ENCODE data around the gene NRXN2.
"Not testable (repeated sequence)": the region's sequence is repeated elsewhere in the genome, so short reads cannot be mapped to it uniquely, and the experiment has no call there.

NRXN2 gene

DNA sequence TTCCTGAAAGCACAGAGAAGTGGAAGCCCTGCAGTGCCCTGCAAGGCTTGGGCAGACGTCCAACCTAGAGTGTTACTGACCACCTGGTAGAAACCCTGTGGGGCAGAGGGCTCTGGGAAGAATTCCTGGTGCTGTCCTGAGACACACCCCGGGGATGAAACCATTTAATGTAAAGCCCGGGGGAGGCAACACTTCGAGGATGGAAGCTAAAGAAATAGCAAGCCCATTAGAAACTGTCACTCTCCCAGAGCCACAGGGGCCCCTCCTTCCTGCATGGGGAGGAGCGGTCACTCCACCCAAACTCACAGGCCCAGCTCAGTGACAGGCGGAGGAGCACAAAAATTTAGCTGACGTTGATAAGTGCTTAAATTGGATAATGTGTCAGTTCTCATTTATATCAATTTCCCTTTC is 57.6 kb downstream of the NRXN2 start:
- DNase-seq: no peak

DNA sequence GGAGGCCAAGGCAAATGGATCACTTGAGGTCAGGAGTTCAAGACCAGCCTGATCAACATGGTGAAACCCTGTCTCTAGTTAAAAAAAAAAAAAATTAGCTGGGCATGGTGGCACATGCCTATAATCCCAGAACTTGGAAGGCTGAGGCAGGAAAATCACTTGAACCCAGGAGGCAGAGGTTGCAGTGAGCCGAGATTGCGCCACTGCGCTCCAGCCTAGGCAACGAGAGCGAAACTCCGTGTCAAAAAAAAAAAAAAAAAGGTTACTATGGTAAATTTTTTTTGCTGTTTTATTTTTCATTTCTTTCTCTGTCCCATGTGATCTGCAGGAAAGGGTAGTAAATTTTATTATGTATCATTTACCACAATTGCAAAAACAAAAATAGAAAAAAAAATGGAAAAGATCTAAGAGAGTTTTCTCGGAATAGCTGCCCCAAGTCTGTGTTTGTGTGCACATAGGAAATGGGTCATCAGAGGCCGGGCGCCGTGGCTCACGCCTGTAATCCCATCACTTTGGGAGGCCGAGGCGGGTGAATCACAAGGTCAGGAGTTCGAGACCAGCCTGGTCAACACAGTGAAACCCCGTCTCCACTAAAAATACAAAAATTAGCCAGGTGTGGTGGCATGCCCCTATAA is 58.6 kb downstream of the NRXN2 start:
- not testable (repeated sequence) for DNase-seq

DNA sequence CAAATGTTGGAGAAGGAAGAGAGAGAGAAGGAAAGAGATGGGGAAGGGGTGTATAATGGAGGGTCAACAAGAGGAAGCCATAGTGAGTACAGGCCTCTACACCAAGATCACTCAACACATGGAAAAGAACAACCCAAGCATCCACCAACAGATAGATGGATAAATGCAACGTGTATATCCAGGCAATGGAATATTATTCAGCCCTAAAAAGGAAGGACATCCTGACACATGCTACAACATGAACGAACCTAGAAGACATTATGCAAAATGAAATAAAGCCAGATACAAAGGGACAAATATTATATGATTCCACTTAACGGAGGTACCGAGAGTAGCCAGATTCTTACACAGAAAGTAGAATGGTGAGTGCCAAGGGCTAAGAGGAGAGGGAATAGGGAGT is 59.3 kb downstream of the NRXN2 start:
- DNase-seq: no peak

DNA sequence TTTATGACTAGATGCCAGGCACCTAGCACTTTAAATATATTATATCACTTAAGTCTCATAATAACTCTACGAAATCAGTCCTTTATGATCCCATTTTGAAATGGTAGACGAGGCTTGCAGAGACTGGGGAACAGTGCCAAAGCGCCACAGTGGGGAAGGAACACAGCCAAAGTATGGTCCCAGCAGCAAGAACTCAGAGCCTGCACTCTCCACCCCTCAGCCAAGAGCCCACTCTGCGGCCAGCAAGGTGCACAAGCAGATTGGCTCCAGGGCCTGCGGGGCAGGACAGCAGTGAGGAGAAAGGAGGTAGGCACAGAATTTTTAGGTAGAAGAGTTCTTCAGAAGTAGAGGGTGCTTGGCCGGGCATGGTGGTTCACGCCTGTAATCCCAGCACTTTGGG is 61.4 kb downstream of the NRXN2 start:
- DNase-seq: no peak

DNA sequence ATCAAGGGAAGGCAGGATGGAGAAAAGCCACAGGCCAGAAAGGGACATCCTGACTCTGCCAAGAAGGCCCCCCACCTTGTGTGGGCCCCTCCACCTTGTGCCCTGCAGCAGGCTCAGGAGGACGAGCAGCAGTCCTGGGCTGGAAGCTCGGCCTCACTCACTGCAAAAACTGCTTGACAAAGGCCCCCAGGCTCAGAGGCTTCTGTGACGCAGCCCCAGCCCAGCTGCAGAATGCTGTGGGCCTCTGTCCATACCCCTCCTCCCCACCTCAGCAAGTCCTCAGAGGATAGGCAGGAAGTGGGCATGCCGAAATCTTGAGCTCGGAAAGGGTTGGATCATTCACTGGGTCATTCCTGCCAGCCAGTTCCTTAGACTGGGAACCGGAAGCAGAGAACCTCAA is 61.9 kb downstream of the NRXN2 start:
- DNase-seq: no peak

DNA sequence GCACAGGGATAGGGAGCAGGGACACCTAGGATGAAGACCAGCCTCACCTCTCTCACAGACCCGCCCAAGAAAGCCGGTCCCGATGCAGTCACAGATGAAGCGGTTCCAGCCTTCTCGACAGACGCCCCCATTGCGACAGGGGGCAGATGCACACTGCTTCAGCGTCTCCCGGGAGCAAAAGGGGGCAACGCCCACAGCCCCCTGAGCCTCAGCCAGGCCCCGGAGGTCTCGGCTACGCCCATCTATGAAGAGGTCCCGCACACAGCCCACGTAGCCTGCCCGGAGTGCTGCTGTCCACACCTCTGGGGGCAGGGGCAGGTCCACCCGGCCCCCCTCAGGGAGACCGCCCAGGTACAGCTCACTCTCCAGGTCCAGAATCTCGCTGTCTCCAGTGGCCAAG is 62.3 kb downstream of the NRXN2 start:
- DNase-seq: no peak

DNA sequence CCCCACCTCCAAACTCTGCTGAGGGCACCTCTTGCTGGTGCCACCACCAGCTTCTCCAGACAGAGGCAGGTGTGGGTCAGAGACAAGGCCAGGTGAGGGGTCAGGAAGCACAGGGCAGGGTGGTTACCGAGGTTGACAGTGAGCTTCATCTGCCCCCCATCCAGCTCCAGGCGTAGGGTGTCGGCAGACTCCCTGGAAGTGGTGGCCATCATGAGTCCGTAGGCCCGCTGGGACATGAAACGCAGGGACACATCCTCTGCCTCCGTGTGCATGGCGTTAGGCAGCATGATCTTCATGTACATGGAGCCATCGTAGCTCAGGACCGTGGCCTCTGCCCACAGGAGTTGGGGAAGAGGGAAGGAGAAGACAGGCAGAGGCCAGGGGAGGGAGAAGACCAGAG is 62.8 kb downstream of the NRXN2 start:
- no peak for DNase-seq

DNA sequence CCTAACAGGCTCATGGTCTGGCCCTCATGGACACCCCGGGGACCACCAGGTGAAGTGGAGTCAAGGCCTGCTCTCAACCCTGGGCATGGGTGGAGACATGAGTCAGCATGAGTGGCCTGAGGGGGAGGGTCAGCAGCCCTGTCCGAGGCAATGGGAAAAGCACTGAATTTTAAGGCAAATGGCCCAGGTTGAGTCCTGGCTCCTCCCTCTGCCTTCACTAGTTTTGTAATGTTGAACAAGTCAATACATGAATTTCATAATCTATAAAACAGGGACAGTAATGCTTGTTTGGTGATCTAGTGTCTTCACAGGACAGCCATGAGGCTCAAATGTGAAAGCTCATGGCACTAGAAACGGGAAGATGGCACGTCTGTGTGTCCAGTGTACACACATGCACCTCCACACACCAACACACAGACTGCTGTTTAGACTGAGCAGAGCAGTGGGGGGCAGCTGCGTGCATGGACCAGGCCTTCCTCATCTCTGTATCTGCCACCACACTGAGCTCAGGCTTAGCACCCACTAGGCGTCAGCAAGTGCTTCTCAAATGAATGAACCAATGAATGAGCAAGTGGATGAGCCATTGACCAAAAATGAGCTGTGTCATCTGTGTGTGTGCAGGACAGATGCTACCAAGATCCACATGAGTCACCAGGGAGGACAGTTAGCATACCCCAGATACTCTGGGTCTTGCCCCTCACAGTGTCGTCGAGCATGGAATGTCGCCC is 63.4 kb downstream of the NRXN2 start:
- no peak for DNase-seq

DNA sequence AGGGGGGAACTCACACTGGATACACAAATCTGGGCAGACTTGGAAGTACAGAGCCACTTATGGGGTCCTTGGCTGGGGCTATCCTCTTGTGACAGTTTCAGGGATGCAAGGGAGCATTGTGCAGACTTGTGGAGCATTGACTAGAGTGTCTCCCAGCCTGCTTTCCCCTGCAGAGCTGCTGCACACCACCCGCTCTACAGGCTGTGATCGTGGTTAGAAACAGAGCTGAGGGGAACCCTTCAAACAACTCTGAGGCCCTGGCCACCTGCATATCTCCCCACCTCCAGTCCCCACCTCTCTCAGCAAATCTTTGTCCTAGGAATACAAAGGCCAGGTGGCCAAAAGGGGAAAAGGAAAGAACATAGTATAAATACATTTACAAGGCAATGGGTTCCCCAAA is 64.7 kb downstream of the NRXN2 start:
- DNase-seq: no peak

DNA sequence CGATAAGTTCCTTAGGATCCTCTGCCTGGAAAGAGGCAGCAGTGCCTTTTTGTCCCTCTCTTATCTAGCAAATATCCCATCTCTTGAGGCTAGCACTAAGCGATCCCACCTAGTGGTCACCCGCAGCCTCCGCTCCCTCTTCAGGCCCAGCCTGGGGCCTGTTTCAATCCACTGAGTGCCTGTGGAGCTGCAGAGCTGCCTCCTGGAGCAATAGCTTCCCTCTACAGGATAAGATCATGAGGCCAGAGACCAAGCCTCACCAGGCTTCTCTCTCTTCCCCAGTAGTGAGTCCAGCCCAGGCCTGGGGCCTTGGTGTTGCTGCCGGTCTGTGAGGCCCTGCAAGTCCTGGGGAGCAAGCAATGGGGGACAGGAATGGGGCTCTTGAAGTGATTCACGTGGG is 66.1 kb downstream of the NRXN2 start:
- no peak for DNase-seq

DNA sequence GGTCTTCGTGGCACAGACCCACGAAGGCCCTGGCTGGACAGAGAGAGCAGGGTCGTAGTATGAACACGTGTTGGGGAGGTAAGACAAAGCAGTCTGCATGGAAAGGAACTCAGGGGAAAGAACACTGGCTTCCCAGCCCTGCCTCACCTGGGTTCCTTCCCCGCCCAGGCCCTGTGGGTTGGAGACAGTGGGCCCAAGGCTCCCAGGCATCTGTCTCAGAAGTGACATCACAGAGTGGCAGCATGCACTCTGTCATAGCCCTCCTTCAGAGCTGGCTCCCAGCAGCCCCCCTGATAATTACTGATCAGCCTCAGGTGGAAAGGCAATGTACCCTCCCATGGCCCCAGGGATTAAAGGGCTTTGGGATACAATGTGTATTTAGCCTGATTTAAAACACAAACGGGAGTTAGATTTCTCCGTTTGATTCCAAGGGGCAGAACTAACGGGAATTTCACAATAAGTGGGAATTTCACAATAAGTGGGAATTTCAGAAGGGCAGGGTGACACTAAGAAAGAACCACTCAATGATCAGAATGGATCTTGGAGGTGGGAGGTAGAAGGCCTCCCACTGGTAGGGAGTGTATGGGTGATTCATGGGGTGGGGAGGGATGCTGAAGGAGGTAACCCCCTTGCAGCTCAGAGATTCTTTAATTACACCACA is 66.9 kb downstream of the NRXN2 start:
- no peak for DNase-seq

DNA sequence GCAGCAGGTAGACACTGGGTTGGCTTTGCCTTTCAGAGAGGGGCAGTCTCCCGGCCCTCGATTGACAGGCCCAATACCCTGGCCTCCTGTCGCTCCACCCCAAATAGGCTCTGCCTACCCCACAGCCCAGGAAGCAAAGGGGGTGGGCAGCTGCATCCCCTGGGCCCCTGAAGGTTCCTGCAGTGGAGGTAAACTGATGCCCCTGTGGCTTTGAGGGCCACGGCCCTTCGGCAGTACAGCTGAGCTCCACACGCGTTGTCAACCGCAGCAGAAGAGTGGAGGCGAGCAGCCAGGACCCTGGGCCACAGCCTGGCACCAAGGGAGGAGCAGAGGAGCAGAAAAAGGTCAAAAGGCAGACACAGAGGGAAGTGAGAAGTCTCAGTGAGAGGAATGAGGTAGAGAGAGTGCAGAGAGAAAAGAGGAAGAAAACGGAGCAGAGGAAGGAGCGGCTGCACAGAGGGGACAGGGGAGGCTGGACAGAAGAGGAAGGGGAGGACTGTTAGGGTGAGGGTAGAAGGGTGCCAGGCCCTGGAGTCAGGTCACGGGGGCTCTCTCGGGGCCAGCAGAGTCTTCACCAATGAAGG is 67.9 kb downstream of the NRXN2 start:
- DNase-seq: no peak

DNA sequence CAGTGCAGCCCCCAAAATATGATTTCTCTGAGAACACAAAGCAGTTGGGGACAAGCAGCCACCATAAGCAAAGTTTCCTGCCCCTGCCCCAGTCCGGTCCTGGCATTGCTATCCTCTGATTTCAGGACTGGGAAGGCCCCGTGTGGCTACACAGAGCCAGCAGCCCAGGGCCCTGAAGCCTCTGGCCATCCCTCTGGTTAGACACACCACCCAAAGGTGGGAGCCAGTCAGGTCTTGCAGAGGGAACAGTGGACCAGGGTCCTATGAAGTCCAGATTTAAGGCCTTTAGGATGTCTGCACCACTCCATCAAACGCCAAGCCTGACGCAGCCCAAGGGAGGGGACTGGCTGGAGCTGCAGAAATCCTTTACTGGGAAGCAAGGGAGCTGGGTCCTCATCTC is 68.6 kb downstream of the NRXN2 start:
- no peak for DNase-seq

DNA sequence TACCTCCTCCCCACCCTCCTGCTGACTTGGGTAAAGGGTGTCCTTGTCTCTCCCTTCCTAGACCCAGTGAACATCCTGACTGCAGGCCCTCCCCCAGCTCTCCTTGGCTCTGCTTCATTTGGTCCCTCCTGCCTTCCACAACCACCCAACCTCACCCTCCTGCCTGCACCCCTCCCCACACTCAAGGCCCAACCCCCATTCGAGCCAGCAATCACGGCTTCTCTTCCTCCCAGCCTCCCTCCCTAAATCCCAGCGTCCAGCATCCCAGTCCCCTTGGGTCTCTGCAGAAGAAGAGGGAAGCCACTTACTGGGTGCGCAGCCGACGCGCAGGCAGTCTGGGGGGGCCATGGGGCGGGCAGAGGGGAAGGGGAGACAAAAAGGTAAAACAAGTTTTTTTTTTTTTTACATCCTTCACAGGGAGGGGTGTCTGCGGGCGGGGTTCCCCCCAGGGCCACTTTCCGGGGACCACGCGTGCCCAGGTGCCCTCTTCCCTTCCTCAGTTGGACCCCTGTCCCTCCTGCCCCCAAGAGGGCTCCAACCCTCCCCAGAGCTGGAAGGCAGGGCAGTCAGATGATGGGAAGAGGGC is 69.5 kb downstream of the NRXN2 start:
- DNase-seq: no peak

DNA sequence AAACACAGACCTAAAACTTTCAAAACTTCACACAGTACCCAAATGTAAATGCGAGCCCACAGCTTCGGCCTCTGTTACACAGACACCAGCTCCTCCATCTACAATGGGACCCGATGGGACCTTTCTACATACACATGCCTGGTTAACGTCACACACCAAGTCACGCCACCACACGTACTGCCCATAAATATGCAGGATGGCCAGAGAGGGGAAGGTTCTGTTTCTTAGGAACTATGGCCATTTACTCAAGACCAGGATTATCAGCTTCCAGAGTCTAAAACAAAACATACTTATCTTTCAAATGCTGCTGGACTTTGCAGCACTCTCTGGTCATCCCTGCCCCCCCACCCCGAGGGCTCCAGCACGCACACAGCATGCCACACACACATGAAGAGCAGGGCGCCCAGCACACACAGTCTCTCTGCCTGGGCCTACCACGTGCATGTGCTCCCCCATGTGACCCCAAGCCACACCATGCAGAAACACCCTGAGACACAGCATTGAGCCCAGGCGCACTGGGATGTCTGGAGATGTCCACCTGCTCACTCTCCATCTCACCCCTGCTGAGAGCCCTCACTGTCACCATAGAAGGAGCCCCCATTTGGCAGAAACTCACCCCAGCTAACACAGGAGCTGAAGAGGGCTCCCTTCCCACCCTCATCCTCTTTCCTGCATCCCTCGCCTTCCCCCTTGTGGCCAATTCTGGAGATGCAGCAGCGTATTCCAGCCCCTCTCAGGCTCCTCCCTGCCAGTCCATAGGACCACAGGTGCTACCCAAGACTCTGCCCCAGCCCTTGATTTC is 70.2 kb downstream of the NRXN2 start:
- peak; percentile 74 for DNase-seq

DNA sequence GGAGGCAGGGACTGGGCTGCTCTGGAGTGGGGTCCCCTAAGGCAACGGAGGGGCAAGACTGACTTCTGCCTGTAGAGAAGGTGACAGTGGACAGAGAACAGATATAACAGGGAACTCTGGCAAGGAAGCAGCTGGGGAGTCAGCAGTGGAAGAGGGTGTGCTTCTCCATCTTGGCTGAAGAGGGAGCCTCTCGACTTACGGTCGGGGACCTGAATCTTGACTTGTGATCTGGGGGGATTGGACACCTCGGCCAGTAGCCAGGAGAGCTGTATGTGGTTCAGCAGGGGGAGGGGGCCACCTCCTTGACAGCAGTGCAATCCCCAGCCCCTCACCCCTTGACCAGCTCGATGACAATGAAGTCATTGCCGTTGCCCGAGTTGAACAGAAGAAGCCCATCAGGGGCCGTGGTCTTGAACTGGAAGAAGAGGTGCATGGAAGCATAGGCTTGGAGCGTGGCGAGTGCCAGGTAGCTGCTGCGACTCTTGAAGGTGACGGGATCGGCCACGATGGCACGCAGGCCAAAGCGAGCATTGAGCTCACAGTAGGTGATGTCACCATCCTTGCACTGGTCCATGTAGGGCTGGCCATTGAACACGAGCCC is 72.0 kb downstream of the NRXN2 start:
- no peak for DNase-seq

DNA sequence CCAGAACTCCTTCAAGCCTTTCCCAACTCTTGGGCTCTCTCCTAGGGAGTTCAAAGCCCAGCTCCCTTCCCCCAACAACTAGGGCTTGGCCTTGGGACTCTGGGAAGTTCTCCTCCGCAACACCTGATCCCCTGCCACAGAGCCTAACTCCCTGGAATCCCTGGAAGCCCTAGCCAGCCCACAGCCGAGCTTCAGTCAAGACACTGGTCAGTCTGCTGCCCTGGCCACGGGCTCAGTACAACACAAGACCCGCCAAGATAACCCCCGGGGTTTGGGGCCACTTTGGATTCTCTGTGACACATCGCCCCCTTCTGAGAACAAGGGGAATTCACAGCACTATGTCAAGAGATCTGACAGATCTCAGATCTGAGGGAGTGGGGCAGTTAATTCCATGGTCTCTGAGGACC is 73.7 kb downstream of the NRXN2 start:
- no peak for DNase-seq

DNA sequence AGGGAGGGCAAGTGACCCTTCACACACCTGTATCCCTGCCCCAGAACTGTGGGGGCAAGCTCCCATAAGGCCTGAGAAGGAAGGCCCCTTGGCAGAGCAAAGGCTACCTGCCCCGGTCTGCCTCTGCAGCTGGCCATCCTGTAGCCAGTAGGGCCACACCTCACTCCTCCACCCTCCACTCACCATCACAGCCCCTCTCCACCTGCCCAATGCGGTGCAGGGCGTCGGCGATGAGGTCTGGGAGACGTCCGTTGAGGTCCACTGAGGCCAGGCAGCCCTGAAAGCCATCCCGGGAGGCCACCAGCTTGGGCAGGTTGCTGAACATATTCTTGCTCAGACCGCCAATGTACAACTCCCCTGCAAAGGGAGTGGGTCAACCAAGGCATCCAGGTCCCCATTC is 74.4 kb downstream of the NRXN2 start:
- no peak for DNase-seq

DNA sequence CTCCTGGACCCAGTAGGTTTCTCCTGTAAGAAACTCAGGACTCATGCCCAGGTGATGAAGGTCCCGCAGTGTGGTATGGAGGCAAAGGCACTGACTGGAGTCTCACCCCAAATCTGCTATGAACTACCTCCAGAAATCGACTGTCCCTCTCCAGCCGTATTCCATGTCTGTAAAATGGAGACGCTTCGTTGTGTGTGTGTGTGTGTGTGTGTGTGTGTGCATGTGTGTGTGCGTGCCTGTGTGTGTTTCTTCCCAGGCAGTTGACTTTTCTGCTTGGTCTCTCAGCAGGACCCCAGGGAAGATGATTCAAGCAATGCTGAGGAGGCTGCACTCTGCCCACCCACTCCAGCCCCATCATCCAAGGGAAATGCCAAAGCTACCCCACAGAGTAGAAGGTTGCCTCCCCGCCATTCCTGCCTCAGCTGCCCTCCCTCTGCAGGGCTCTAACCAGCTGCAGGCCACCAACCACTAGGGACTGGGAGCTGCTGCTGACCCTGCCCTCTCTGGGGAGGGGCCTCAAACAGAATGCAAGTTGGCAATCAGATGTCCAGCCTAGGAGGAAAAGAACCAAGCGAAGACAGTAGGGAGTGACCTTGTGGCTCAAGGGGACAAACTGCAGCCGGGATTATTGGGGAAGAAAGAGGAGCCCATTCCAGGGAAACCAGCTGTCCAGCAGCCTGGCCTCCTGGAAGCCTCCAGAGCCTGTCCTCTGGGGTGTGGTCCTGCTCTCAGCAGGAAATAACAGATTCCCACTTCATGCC is 75.8 kb downstream of the NRXN2 start:
- no peak for DNase-seq

DNA sequence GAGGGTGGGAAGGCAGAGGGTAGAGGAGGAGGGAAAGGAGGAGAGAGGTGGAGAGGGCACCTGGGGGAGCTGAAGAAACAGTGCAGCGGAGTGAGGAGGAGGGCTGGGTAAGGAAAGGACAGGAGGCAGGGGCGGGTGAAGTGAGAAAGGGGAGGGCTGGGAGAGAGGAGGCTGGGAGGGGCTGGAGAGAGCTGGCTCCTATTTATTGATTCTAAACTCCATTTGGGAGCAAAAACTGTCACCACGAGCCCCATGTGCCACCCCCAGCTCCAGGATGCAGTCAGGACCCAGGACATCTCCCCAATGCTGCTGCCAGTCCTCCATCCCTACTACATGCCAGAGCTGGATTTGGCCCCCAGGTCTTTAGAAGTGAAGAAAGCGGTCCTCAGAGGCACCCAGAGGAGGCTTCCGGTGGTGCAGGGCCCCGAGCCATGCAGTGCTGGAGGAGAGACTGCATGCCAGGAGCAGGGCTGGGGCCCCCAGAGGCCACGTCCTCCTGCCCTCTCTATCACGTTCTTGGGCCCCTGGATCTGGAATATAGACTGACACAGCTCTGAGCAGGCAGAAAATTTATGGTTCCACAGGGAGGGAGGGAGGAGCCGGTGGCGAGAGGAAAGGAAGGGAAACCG is 78.2 kb downstream of the NRXN2 start:
- DNase-seq: no peak

All from activated naive CD4-positive, alpha-beta T cell treated with Interleukin-2 at 50 U/mL for 16 hours (primary cell).